ENCODE results near the gene MSANTD2.

The MSANTD2 gene

DNA sequence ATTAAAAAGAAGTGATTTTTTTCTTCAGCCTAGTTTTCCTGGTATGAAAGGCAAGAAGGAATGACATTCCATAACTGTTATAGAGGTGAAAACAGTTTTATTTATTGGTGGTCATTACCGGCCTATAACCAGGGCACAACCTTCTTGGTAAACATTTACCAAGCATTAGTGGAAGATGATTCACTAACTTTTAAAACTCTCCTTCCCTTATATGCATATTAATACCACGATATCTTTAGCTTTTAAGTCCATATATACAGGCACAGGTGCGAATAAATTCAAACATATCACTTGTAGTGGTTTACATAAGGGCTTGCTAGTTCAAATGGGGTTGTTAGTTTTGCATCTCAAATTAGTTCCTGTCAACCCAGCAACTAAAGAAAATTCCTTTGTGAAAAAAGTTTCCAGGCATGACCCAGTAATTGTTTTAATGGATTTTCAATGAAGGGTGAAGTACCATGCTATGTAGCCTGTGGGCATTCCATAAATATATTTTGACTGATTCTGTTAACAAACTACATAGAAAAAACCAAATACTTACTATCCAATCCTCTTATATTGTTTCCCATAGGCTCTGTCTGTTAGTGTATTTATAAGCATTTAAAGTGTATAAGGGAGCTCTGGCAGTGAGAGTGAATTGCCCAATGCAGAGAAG is 34.4 kb upstream of the MSANTD2 start:
- no peak overlapping the region for H3K4me3 ChIP-seq (ENCODE audit: low read length)
- no peak for DNase-seq (ENCODE audit: low read depth)
- TF ChIP-seq, protein P1, sequence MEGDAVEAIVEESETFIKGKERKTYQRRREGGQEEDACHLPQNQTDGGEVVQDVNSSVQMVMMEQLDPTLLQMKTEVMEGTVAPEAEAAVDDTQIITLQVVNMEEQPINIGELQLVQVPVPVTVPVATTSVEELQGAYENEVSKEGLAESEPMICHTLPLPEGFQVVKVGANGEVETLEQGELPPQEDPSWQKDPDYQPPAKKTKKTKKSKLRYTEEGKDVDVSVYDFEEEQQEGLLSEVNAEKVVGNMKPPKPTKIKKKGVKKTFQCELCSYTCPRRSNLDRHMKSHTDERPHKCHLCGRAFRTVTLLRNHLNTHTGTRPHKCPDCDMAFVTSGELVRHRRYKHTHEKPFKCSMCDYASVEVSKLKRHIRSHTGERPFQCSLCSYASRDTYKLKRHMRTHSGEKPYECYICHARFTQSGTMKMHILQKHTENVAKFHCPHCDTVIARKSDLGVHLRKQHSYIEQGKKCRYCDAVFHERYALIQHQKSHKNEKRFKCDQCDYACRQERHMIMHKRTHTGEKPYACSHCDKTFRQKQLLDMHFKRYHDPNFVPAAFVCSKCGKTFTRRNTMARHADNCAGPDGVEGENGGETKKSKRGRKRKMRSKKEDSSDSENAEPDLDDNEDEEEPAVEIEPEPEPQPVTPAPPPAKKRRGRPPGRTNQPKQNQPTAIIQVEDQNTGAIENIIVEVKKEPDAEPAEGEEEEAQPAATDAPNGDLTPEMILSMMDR (conservative IDR thresholded peaks at IDR 0.05; ENCODE audit: low read depth, low read length), result no peak

DNA sequence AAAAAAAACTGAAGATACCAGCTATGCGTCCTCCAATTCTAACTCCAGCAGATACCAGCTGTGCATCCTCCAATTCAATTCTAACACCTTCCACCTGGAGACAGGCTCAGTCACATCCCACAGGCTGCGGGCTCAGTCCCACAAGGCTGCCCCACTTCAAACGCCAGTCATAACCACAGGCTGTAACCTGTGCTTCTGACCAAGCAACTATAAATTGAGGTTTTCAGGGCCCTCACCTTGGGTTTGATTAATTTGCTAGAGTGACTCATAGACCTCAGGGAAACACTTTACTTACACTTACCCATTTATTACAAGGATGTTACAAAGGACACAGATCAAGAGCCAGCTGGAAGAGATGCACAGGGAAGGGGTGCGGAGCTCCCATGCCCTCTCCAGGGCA is 32.4 kb upstream of the MSANTD2 start:
- TF ChIP-seq, protein P1 (conservative IDR thresholded peaks at IDR 0.05; ENCODE audit: low read depth, low read length), result no peak
- DNase-seq (ENCODE audit: low read depth), result no peak
- H3K4me3 ChIP-seq (ENCODE audit: low read length), result no peak overlapping the region

DNA sequence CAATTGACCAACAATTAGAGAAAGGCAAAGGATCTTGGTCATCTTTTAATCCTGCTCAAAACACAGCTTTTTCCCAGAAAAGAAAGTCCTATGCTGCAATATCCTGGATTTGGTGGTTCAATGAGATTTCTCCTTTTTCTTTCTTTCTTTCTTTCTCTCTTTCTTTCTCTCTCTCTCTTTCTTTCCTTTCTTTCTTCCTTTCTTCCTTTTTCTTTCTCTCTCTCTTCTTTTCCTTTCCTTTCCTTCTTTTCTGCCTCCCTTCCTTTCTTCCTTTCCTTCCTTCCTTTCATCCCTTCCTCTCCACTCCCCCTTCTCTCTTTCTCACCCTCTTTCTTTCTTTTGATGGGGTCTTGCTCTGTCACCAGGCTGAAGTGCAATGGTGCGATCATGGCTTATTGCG is 31.7 kb upstream of the MSANTD2 start:
- no peak for DNase-seq (ENCODE audit: low read depth)
- TF ChIP-seq, protein P1 (conservative IDR thresholded peaks at IDR 0.05; ENCODE audit: low read depth, low read length), result no peak
- no peak overlapping the region for H3K4me3 ChIP-seq (ENCODE audit: low read length)

DNA sequence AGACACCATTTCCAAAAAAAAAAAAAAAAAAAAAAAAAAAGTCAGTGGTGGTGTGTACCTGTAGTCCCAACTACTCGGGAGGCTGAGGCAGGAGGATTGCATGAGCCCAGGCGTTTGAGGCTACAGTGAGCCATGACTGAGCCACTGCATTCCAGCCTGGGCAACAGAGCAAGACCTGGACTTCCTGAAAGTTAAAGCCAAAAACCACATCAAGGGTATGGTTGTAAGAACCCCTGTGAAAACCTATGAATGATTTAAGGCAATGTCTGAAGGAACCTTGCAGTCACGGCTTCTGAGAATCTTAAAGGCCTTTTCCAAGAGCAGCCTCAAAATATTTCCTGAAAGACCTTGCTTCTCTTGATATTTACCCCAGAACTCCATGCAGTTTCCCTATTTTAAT is 30.5 kb upstream of the MSANTD2 start:
- H3K4me3 ChIP-seq (ENCODE audit: low read length), result no peak overlapping the region
- TF ChIP-seq, protein P1 (conservative IDR thresholded peaks at IDR 0.05; ENCODE audit: low read depth, low read length), result no peak
- DNase-seq (ENCODE audit: low read depth), result no peak

DNA sequence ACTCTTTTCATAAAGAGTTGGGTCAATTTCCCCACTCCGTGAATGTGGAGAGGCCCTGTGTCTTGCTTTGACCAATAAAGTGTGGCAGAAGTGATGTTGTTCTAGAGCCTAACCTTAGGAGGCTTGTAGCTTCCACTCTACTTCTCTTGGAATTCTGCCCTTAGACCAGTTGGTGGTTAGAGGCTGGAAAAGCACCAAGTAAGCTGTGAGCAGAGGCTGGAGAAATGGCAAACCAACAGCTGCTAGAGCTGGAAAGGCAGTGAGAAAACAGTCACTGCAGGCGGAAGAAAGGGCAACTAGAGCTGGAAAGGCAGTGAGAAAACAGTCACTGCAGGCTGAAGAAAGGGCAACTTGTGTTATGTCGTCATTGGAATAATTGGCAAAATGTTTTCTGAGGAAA is 29.8 kb upstream of the MSANTD2 start:
- DNase-seq (ENCODE audit: low read depth), result no peak
- H3K4me3 ChIP-seq (ENCODE audit: low read length), result no peak overlapping the region
- TF ChIP-seq, protein P1 (conservative IDR thresholded peaks at IDR 0.05; ENCODE audit: low read depth, low read length), result no peak

DNA sequence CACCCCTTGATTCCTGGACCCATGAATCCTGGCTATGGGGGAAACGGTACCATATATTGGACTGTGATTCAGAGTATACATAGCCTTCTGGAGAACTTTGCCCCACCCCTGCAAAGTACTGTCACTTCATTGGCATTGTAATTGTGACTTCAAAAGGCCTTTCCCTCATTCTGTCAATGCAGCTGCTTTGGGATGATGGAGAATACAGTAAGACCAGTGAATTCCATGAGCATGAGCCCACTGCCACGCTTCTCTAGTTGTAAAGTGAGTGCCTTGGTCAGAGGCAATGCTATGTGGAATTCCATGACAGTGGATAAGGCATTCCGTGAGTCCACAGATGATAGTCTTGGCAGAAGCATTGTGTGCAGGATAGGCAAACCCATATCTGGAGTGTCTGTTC is 25.7 kb upstream of the MSANTD2 start:
- TF ChIP-seq, protein P1 (conservative IDR thresholded peaks at IDR 0.05; ENCODE audit: low read depth, low read length), result no peak
- H3K4me3 ChIP-seq (ENCODE audit: low read length), result no peak overlapping the region
- DNase-seq (ENCODE audit: low read depth), result no peak

Measured in retinal pigment epithelial cell (primary cell).